ENCODE data around the gene CDK13.

The CDK13 gene

GRCh38 chr7:40019558-40019957 is 69.5 kb downstream of the CDK13 start:
- no peak overlapping the region for H3K27ac Mint-ChIP-seq
- no peak overlapping the region for H3K4me3 Mint-ChIP-seq
- TF ChIP-seq CTCF (IDR thresholded peaks at IDR 0.05; ENCODE audit: unreplicated experiment in 3 of 3): no peak
- H3K36me3 Mint-ChIP-seq (ENCODE audit: low read depth): peaks cover 38% of the 10 kb centered on the region
- H3K4me1 Mint-ChIP-seq: peaks cover 15% of the 10 kb centered on the region
- H3K9me3 Mint-ChIP-seq: no peaks in the 10 kb centered on the region
- H3K27me3 Mint-ChIP-seq (ENCODE audit: low read depth): no peaks in the 10 kb centered on the region

GRCh38 chr7:40024048-40024447 is 74.0 kb downstream of the CDK13 start:
- no peak overlapping the region for H3K4me3 Mint-ChIP-seq
- H3K27ac Mint-ChIP-seq: no peak overlapping the region
- H3K9me3 Mint-ChIP-seq: no peaks in the 10 kb centered on the region
- H3K4me1 Mint-ChIP-seq: no peaks in the 10 kb centered on the region
- TF ChIP-seq CTCF (IDR thresholded peaks at IDR 0.05; ENCODE audit: unreplicated experiment in 3 of 3): no peak
- H3K27me3 Mint-ChIP-seq (ENCODE audit: low read depth): no peaks in the 10 kb centered on the region
- peaks cover 45% of the 10 kb centered on the region for H3K36me3 Mint-ChIP-seq (ENCODE audit: low read depth)

GRCh38 chr7:40024841-40025240 is 74.8 kb downstream of the CDK13 start:
- Mint-ChIP-seq H3K27ac (no peak overlapping the region), H3K4me3 (no peak overlapping the region), H3K4me1 (no peaks in the 10 kb centered on the region), H3K9me3 (no peaks in the 10 kb centered on the region), H3K36me3 (ENCODE audit: low read depth) (peaks cover 42% of the 10 kb centered on the region), H3K27me3 (ENCODE audit: low read depth) (no peaks in the 10 kb centered on the region)
- TF ChIP-seq CTCF (IDR thresholded peaks at IDR 0.05; ENCODE audit: unreplicated experiment in 3 of 3): no peak

GRCh38 chr7:40027545-40027944 is 77.5 kb downstream of the CDK13 start:
- Mint-ChIP-seq H3K36me3 (ENCODE audit: low read depth) (peaks cover 51% of the 10 kb centered on the region), H3K4me1 (no peaks in the 10 kb centered on the region), H3K27ac (no peak overlapping the region), H3K9me3 (no peaks in the 10 kb centered on the region), H3K4me3 (no peak overlapping the region), H3K27me3 (ENCODE audit: low read depth) (no peaks in the 10 kb centered on the region)
- no peak for TF ChIP-seq CTCF (IDR thresholded peaks at IDR 0.05; ENCODE audit: unreplicated experiment in 3 of 3)

GRCh38 chr7:40033826-40034225 is 83.8 kb downstream of the CDK13 start:
- H3K9me3 Mint-ChIP-seq: peaks cover 6% of the 10 kb centered on the region
- no peak for TF ChIP-seq CTCF (IDR thresholded peaks at IDR 0.05; ENCODE audit: unreplicated experiment in 3 of 3)

GRCh38 chr7:40041456-40041855 is 91.4 kb downstream of the CDK13 start:
- Mint-ChIP-seq H3K9me3 (peaks cover 6% of the 10 kb centered on the region), H3K36me3 (ENCODE audit: low read depth) (peaks cover 36% of the 10 kb centered on the region), H3K4me1 (no peaks in the 10 kb centered on the region), H3K4me3 (no peak overlapping the region), H3K27me3 (ENCODE audit: low read depth) (no peaks in the 10 kb centered on the region), H3K27ac (no peak overlapping the region)
- TF ChIP-seq CTCF (IDR thresholded peaks at IDR 0.05; ENCODE audit: unreplicated experiment in 3 of 3): no peak

More at GRCh38 chr7:40033826-40034225, 83.8 kb downstream of the CDK13 start:
- Mint-ChIP-seq H3K36me3 (ENCODE audit: low read depth) (peaks cover 65% of the 10 kb centered on the region), H3K27me3 (ENCODE audit: low read depth) (no peaks in the 10 kb centered on the region), H3K4me3 (no peak overlapping the region), H3K27ac (no peak overlapping the region), H3K4me1 (no peaks in the 10 kb centered on the region)
